HepG2 (cell line): ENCODE measurements around the gene SLFNL1. TPM values are rescaled to one million over a fixed set of nuclear protein-coding genes. Genes with fewer than 3 reads are reported as not detected.

Experiments
- ATAC-seq: fragments of 200-7000 bp; cut with Tn5 transposase; 3 replicates; pipeline ENCODE4 v1.9.1; 2020; ENCODE audit warnings: mild to moderate bottlenecking, moderate library complexity
- BruUV-seq: library from RNA; stranded (reverse); fragments of 400-500 nt; replicated peaks from 2 replicates; lab custom pipeline; 2021; lab: Mats Ljungman, UMichigan
- CTCF ChIA-PET: fragments of 300-600 bp; formaldehyde crosslinking; extraction: SDS; loops from one replicate; lab custom pipeline; 2021; ENCODE audit warnings: low total read pairs, inconsistent platforms, low intra/inter-chr PET ratio; lab: Yijun Ruan, JAX
- POLR2A ChIA-PET: fragments of 350-600 bp; sonication (Branson Sonifier 250); formaldehyde crosslinking; loops from one replicate; lab custom pipeline; 2020; ENCODE audit warnings: antibody characterized with exemption, inconsistent platforms; lab: Yijun Ruan, JAX
- DNase-seq: peaks from one replicate; pipeline ENCODE4 v3.0.0-alpha.2; 2015; ENCODE audit warnings: low spot score
- FAIRE-seq: peaks from 3 replicates; lab custom pipeline; 2011; peaks lifted over from hg19 to GRCh38; lab: Jason Lieb, UNC
- H2AFZ ChIP-seq: one replicate; pipeline ENCODE4 v1.6.1; 2011; ENCODE audit warnings: low read length, inconsistent platforms
- H3K27ac ChIP-seq: fragments of 300-600 bp; 3 replicates; pipeline ENCODE4 v1.8.0; 2011; ENCODE audit warnings: mixed run types, mild to moderate bottlenecking, mixed read lengths, low read length, inconsistent platforms; ENCODE audit not compliant: insufficient read depth; ENCODE audit errors: extremely low read length
- H3K27me3 ChIP-seq, 2 experiments: fragments of 200-600 bp in 1 of 2; 2 replicates in 1 of 2; 3 replicates in 1 of 2; pipeline versions ENCODE4 v1.6.0 to v1.8.0; 2011; ENCODE audit warnings: low read length in 2 of 2, mild to moderate bottlenecking in 2 of 2, moderate library complexity in 2 of 2, inconsistent platforms in 1 of 2; ENCODE audit not compliant: insufficient read depth in 2 of 2, control insufficient read depth in 1 of 2
- H3K36me3 ChIP-seq, 2 experiments: fragments of 200-600 bp in 1 of 2; replicated peaks in 1 of 2; 2 replicates in 1 of 2; 3 replicates in 1 of 2; pipeline versions ENCODE4 v1.5.1 to v1.8.0; 2011; ENCODE audit warnings: low read length in 2 of 2, inconsistent platforms in 1 of 2; ENCODE audit not compliant: insufficient read depth in 2 of 2, control insufficient read depth in 1 of 2
- H3K4me1 ChIP-seq: 2 replicates; pipeline ENCODE4 v1.5.1; 2012; ENCODE audit warnings: low read length, inconsistent platforms; ENCODE audit not compliant: insufficient read depth
- H3K4me2 ChIP-seq: 2 replicates; pipeline ENCODE4 v1.6.0; 2011; ENCODE audit warnings: low read depth, low read length, inconsistent platforms
- H3K4me3 ChIP-seq, 3 experiments: fragments of 200-600 bp in 1 of 3; sonication (generic), shearing (Covaris generic) in 1 of 3; replicated peaks in 1 of 3; 2 replicates each; pipeline ENCODE4 v1.5.1; 2011 to 2016; ENCODE audit warnings: low read length in 3 of 3, inconsistent platforms in 2 of 3, low read depth in 2 of 3, mild to moderate bottlenecking in 2 of 3, control low read depth in 1 of 3, mixed read lengths in 1 of 3; ENCODE audit not compliant: insufficient read depth in 1 of 3
- H3K79me2 ChIP-seq: one replicate; pipeline ENCODE4 v1.6.1; 2011; ENCODE audit warnings: low read length, inconsistent platforms; ENCODE audit not compliant: insufficient read depth
- H3K9ac ChIP-seq: 2 replicates; pipeline ENCODE4 v1.6.0; 2011; ENCODE audit warnings: mild to moderate bottlenecking, low read depth, low read length, inconsistent platforms; ENCODE audit not compliant: insufficient read depth
- H3K9me3 ChIP-seq: 2 replicates; pipeline ENCODE4 v1.5.1; 2012; ENCODE audit warnings: mild to moderate bottlenecking, low read length
- H4K20me1 ChIP-seq: 2 replicates; pipeline ENCODE4 v1.6.0; 2011; ENCODE audit warnings: inconsistent platforms, mild to moderate bottlenecking, low read length, moderate library complexity; ENCODE audit not compliant: insufficient read depth
- EEA1 ChIP-seq: sonication (generic); formaldehyde crosslinking; IDR thresholded peaks from 2 replicates; pipeline ENCODE4 v1.5.1; 2020; ENCODE audit warnings: mild to moderate bottlenecking, missing genetic modification reagents, borderline replicate concordance
- GABPB1 ChIP-seq: IDR thresholded peaks from 2 replicates; pipeline ENCODE4 v1.6.1; 2016; ENCODE audit warnings: mild to moderate bottlenecking, missing genetic modification reagents, moderate library complexity, missing compliant biosample characterization
- KAT8 ChIP-seq: IDR thresholded peaks from 2 replicates; pipeline ENCODE4 v1.6.1; 2016; ENCODE audit warnings: missing genetic modification reagents, missing compliant biosample characterization
- KLF12 ChIP-seq: sonication (generic); formaldehyde crosslinking; IDR thresholded peaks from 2 replicates; pipeline ENCODE4 v1.4.0; 2020; ENCODE audit warnings: missing genetic modification reagents, borderline replicate concordance
- PRDM4 ChIP-seq: sonication (generic); formaldehyde crosslinking; IDR thresholded peaks from 2 replicates; pipeline ENCODE4 v1.9.0; 2021; ENCODE audit warnings: missing genetic modification reagents, borderline replicate concordance
- ZNF557 ChIP-seq: sonication (generic); formaldehyde crosslinking; IDR thresholded peaks from 2 replicates; pipeline ENCODE4 v1.4.0; 2020; ENCODE audit warnings: missing genetic modification reagents
- WGBS: methylation state at CpG from one replicate; pipeline ENCODE4 v1.1.6; 2017; ENCODE audit warnings: low lambda C conversion rate; 5-methylcytosine and 5-hydroxymethylcytosine counted together
- in situ Hi-C: cut with HindIII; loops from 2 replicates; pipeline ENCODE4 v1.10.0; 2017; ENCODE audit warnings: low pct_unique_long_range_greater_than_20kb; ENCODE audit not compliant: extremely low pct_ligation_motif_present
- intact Hi-C: fragments of 100-400 bp; cut with micrococcal nuclease; formaldehyde crosslinking; loops from one replicate; pipeline ENCODE4 v1.10.0; 2022; ENCODE audit not compliant: unreplicated experiment
- polyA plus RNA-seq, 8 experiments: library from polyadenylated mRNA; depleted of rRNA in 3 of 8; stranded (reverse) in 7 of 8; unstranded in 1 of 8; fragments of >200 nt; fragmentation: Illumina TruSeq in 4 of 8; extraction: Trizol in 4 of 8; gene quantifications; 2 replicates each; pipeline versions ENCODE4 v1.2.1 to v1.2.3, GENCODE V29; 2011 to 2016; ENCODE audit warnings: low read depth in 4 of 8, missing spikeins in 1 of 8, mixed read lengths in 1 of 8; ENCODE audit not compliant: insufficient read depth in 1 of 8
- total RNA-seq, 5 experiments: library from RNA; depleted of rRNA; stranded (reverse); fragments of >200 nt; fragmentation: Illumina TruSeq; extraction: Trizol; gene quantifications; 2 replicates each; pipeline ENCODE4 v1.2.3, GENCODE V29; 2016; ENCODE audit warnings: low read depth in 1 of 5

SLFNL1 gene
- total and polyA plus RNA-seq, 2 of the 13 experiments (the other 11 are each of a cell fraction or from before 2014, with no cell fraction given): 0.07 to 0.20 TPM

- Histone ChIP-seq H3K36me3 (peaks cover 15 to 52% of the 10 kb centered on the region in 2 experiments), H4K20me1 (no peaks in the 10 kb centered on the region), H3K27ac (no peak overlapping the region), H3K27me3 (no peaks in the 10 kb centered on the region), H3K9ac (no peak overlapping the region), H3K79me2 (peaks cover 37% of the 10 kb centered on the region), H3K9me3 (no peaks in the 10 kb centered on the region), H3K4me3 (no peak overlapping the region), H3K4me2 (no peak overlapping the region), H2AFZ (no peak overlapping the region), H3K4me1 (peaks cover 89% of the 10 kb centered on the region)
- ATAC-seq: no peak
- FAIRE-seq: no peak
- BruUV-seq: no TSS peak
- intact Hi-C loops (no loop called here), in situ Hi-C loops (no loop called here)
- no peak for DNase-seq
- CTCF ChIA-PET: no interaction called here
- TF ChIP-seq PRDM4 (CRISPR knock-in tag): no peak
- POLR2A ChIA-PET: no interaction called here
- WGBS: 100% methylated on average over 2 of the region's 2 CpGs
Measured at GRCh38 chr1:40984066-40984465, 37.5 kb downstream of the SLFNL1 start.

GRCh38 chr1:40983286-40983685, 38.2 kb downstream of the SLFNL1 start:
- Histone ChIP-seq H2AFZ (no peak overlapping the region), H4K20me1 (no peaks in the 10 kb centered on the region), H3K79me2 (peaks cover 37% of the 10 kb centered on the region), H3K27ac (no peak overlapping the region), H3K4me3 (no peak overlapping the region), H3K4me1 (peaks cover 81% of the 10 kb centered on the region)
- BruUV-seq: no TSS peak
- intact Hi-C loops: no loop called here
- TF ChIP-seq GABPB1 (CRISPR knock-in tag): no peak
- no peak for TF ChIP-seq ZNF557 (CRISPR knock-in tag)
- TF ChIP-seq EEA1 (CRISPR knock-in tag): no peak
- no peak for TF ChIP-seq KAT8
- no peak for TF ChIP-seq KLF12 (CRISPR knock-in tag)
- TF ChIP-seq, all 625 proteins: peak for 0
- in situ Hi-C loops: no loop called here
- Histone ChIP-seq H3K9ac (no peak overlapping the region), H3K4me2 (no peak overlapping the region), H3K27me3 (no peaks in the 10 kb centered on the region), H3K36me3 (peaks cover 13 to 49% of the 10 kb centered on the region in 2 experiments), H3K9me3 (no peaks in the 10 kb centered on the region)
- ChIA-PET CTCF (no interaction called here), POLR2A (no interaction called here)
- DNase-seq: no peak
- no peak for ATAC-seq
- WGBS: 88% methylated on average over 1 of the region's 1 CpG
- no peak for FAIRE-seq
